Measurements from ENCODE around the gene CCR2.

CCR2 gene

DNA sequence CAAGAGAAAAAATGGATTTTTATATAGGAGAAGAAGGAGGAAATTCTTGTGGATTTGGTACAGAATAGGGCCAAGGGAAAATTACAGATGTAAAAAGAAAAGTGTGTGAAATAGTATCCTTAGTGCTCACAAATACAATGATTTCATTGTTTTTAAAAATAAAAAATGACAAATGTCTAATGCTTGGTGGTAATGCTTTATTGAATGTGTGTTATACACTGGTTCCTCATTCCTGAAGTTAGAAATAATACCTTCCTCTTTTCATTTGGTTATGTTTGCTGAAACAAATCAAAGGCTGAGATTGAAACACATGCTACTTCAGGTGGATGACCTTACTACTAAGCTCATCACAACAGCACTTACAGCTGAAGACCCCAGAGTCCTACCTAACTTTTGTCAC is 37.7 kb upstream of the CCR2 start:
- no peaks in the 10 kb centered on the region for H3K4me1 ChIP-seq (ENCODE audit: control insufficient read depth, insufficient read depth, low read length)
- CTCF ChIA-PET, result no interaction called here
- no peak overlapping the region for H3K4me3 ChIP-seq (ENCODE audit: low read depth, low read length)
- no peak for TF ChIP-seq PRDM1 (tag by site-specific recombination; IDR thresholded peaks at IDR 0.05)
- TF ChIP-seq ZNF514 (tag by site-specific recombination; IDR thresholded peaks at IDR 0.05), result no peak
- no peak for TF ChIP-seq ZNF544 (tag by site-specific recombination; IDR thresholded peaks at IDR 0.05)
- TF ChIP-seq ZNF175 (tag by site-specific recombination; IDR thresholded peaks at IDR 0.05), result no peak
- TF ChIP-seq, protein P1, sequence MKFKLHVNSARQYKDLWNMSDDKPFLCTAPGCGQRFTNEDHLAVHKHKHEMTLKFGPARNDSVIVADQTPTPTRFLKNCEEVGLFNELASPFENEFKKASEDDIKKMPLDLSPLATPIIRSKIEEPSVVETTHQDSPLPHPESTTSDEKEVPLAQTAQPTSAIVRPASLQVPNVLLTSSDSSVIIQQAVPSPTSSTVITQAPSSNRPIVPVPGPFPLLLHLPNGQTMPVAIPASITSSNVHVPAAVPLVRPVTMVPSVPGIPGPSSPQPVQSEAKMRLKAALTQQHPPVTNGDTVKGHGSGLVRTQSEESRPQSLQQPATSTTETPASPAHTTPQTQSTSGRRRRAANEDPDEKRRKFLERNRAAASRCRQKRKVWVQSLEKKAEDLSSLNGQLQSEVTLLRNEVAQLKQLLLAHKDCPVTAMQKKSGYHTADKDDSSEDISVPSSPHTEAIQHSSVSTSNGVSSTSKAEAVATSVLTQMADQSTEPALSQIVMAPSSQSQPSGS (tag by site-specific recombination; IDR thresholded peaks at IDR 0.05; ENCODE audit: low read depth), result no peak
- no peak for TF ChIP-seq SETDB1 (IDR thresholded peaks at IDR 0.05; ENCODE audit: insufficient read length, low read length)
- no peak for TF ChIP-seq ZNF621 (tag by site-specific recombination; IDR thresholded peaks at IDR 0.05)
- H3K36me3 ChIP-seq (ENCODE audit: control insufficient read depth in 2 of 2, insufficient read depth in 1 of 2, low read length in 2 of 2), result no peaks in the 10 kb centered on the region
- no peaks in the 10 kb centered on the region for H3K9me3 ChIP-seq (ENCODE audit: control insufficient read depth, insufficient read depth, low read depth, low read length)
- no peak overlapping the region for H3K27ac ChIP-seq (ENCODE audit: extremely low read depth, low read depth, low read length)
- POLR2A ChIA-PET, result no interaction called here

DNA sequence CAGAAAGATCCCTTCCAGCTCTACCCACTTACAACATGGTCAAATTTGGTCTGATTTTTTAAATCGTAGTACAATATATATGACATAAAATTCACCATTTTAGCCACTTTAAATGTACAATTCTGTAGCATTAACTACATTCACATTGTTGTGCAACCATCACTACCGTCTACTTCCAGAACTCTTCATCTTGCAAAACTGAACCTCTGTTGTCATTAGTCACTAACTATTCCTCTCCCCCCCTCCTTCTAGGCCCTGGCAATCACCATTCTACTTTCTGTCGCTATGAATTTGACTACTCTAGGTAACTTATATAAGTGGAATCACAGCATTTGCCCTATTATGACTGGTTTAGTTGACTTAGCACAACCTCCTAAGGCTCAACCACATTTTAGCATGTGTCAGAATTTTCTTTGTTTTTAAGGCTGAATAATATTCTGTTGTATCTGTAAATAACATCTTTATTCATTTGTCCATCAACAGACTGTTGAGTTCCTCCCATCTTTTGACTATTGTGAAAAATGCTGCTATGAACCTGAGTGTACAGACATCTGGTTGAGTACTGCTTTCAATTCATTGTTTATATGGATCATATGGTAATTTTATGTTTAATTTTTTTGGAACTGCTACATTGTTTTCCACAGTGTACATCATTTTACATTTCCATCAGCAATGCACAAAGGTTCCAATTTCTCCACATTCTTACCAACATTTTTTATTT is 35.5 kb upstream of the CCR2 start:
- no peaks in the 10 kb centered on the region for H3K9me3 ChIP-seq (ENCODE audit: control insufficient read depth, insufficient read depth, low read depth, low read length)
- H3K4me3 ChIP-seq (ENCODE audit: low read depth, low read length), result no peak overlapping the region
- H3K27ac ChIP-seq (ENCODE audit: extremely low read depth, low read depth, low read length), result no peak overlapping the region
- ChIA-PET CTCF (no interaction called here), POLR2A (no interaction called here)
- TF ChIP-seq, protein P2, sequence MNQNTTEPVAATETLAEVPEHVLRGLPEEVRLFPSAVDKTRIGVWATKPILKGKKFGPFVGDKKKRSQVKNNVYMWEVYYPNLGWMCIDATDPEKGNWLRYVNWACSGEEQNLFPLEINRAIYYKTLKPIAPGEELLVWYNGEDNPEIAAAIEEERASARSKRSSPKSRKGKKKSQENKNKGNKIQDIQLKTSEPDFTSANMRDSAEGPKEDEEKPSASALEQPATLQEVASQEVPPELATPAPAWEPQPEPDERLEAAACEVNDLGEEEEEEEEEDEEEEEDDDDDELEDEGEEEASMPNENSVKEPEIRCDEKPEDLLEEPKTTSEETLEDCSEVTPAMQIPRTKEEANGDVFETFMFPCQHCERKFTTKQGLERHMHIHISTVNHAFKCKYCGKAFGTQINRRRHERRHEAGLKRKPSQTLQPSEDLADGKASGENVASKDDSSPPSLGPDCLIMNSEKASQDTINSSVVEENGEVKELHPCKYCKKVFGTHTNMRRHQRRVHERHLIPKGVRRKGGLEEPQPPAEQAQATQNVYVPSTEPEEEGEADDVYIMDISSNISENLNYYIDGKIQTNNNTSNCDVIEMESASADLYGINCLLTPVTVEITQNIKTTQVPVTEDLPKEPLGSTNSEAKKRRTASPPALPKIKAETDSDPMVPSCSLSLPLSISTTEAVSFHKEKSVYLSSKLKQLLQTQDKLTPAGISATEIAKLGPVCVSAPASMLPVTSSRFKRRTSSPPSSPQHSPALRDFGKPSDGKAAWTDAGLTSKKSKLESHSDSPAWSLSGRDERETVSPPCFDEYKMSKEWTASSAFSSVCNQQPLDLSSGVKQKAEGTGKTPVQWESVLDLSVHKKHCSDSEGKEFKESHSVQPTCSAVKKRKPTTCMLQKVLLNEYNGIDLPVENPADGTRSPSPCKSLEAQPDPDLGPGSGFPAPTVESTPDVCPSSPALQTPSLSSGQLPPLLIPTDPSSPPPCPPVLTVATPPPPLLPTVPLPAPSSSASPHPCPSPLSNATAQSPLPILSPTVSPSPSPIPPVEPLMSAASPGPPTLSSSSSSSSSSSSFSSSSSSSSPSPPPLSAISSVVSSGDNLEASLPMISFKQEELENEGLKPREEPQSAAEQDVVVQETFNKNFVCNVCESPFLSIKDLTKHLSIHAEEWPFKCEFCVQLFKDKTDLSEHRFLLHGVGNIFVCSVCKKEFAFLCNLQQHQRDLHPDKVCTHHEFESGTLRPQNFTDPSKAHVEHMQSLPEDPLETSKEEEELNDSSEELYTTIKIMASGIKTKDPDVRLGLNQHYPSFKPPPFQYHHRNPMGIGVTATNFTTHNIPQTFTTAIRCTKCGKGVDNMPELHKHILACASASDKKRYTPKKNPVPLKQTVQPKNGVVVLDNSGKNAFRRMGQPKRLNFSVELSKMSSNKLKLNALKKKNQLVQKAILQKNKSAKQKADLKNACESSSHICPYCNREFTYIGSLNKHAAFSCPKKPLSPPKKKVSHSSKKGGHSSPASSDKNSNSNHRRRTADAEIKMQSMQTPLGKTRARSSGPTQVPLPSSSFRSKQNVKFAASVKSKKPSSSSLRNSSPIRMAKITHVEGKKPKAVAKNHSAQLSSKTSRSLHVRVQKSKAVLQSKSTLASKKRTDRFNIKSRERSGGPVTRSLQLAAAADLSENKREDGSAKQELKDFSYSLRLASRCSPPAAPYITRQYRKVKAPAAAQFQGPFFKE (tag by site-specific recombination; IDR thresholded peaks at IDR 0.05; ENCODE audit: borderline replicate concordance), result no peak
- TF ChIP-seq, protein P3, sequence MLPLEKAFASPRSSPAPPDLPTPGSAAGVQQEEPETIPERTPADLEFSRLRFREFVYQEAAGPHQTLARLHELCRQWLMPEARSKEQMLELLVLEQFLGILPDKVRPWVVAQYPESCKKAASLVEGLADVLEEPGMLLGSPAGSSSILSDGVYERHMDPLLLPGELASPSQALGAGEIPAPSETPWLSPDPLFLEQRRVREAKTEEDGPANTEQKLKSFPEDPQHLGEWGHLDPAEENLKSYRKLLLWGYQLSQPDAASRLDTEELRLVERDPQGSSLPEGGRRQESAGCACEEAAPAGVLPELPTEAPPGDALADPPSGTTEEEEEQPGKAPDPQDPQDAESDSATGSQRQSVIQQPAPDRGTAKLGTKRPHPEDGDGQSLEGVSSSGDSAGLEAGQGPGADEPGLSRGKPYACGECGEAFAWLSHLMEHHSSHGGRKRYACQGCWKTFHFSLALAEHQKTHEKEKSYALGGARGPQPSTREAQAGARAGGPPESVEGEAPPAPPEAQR (tag by site-specific recombination; IDR thresholded peaks at IDR 0.05), result no peak
- TF ChIP-seq, protein P4, sequence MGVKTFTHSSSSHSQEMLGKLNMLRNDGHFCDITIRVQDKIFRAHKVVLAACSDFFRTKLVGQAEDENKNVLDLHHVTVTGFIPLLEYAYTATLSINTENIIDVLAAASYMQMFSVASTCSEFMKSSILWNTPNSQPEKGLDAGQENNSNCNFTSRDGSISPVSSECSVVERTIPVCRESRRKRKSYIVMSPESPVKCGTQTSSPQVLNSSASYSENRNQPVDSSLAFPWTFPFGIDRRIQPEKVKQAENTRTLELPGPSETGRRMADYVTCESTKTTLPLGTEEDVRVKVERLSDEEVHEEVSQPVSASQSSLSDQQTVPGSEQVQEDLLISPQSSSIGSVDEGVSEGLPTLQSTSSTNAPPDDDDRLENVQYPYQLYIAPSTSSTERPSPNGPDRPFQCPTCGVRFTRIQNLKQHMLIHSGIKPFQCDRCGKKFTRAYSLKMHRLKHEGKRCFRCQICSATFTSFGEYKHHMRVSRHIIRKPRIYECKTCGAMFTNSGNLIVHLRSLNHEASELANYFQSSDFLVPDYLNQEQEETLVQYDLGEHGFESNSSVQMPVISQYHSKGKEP (tag by site-specific recombination; IDR thresholded peaks at IDR 0.05), result no peak
- TF ChIP-seq ZNF776 (tag by site-specific recombination; IDR thresholded peaks at IDR 0.05; ENCODE audit: borderline replicate concordance) (no peak), GLIS2 (tag by site-specific recombination; IDR thresholded peaks at IDR 0.05) (no peak), PRDM1 (tag by site-specific recombination; IDR thresholded peaks at IDR 0.05) (no peak), ZNF521 (tag by site-specific recombination; IDR thresholded peaks at IDR 0.05) (no peak), KLF7 (tag by site-specific recombination; IDR thresholded peaks at IDR 0.05; ENCODE audit: borderline replicate concordance) (no peak), ZBTB20 (tag by site-specific recombination; IDR thresholded peaks at IDR 0.05) (no peak)
- TF ChIP-seq, protein P5, sequence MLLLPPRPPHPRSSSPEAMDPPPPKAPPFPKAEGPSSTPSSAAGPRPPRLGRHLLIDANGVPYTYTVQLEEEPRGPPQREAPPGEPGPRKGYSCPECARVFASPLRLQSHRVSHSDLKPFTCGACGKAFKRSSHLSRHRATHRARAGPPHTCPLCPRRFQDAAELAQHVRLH (tag by site-specific recombination; IDR thresholded peaks at IDR 0.05), result no peak
- TF ChIP-seq, protein P1 (tag by site-specific recombination; IDR thresholded peaks at IDR 0.05; ENCODE audit: low read depth), result no peak
- H3K36me3 ChIP-seq (ENCODE audit: control insufficient read depth in 2 of 2, insufficient read depth in 1 of 2, low read length in 2 of 2), result no peaks in the 10 kb centered on the region
- no peaks in the 10 kb centered on the region for H3K4me1 ChIP-seq (ENCODE audit: control insufficient read depth, insufficient read depth, low read length)

Measured in HEK293 (cell line).